H1 (cell line): ENCODE results near the gene ABTB1. TPM values are rescaled to one million over a fixed set of nuclear protein-coding genes. Genes with fewer than 3 reads are reported as not detected.

Source experiments
- CTCF ChIA-PET: fragments of 300-600 bp; sonication (Branson Sonifier 250); formaldehyde crosslinking; loops from one replicate; lab custom pipeline; 2021; ENCODE audit not compliant: partially characterized antibody; lab: Charles Lee
- POLR2A ChIA-PET: fragments of 300-600 bp; sonication (Branson Sonifier 250); formaldehyde crosslinking; loops from one replicate; lab custom pipeline; 2021; ENCODE audit warnings: inconsistent platforms; ENCODE audit not compliant: partially characterized antibody; lab: Charles Lee
- DNase-seq, 2 experiments: peaks; one replicate each; pipeline versions ENCODE4 v3.0.0 to v3.0.0-alpha.2; 2010 to 2022; ENCODE audit warnings: low spot score in 2 of 2, low read depth in 1 of 2, mixed read lengths in 1 of 2
- FAIRE-seq: peaks from 2 replicates; lab custom pipeline; 2011; peaks lifted over from hg19 to GRCh38; lab: Jason Lieb, UNC
- H2AFZ ChIP-seq: 2 replicates; pipeline ENCODE4 v1.8.1; 2012; ENCODE audit warnings: low read length, inconsistent platforms
- H2AK5ac ChIP-seq: 2 replicates; pipeline ENCODE4 v1.6.1; 2013; ENCODE audit warnings: low read depth, low read length
- H2BK120ac ChIP-seq: replicated peaks from 2 replicates; pipeline ENCODE3; 2013; ENCODE audit warnings: low read depth, low read length, inconsistent platforms
- H2BK12ac ChIP-seq: 2 replicates; pipeline ENCODE4 v1.6.1; 2013; ENCODE audit warnings: low read depth, low read length
- H2BK15ac ChIP-seq: 2 replicates; pipeline ENCODE4 v1.6.1; 2013; ENCODE audit warnings: low read length
- H2BK20ac ChIP-seq: 2 replicates; pipeline ENCODE4 v1.6.1; 2013; ENCODE audit warnings: low read length
- H2BK5ac ChIP-seq: 2 replicates; pipeline ENCODE4 v1.6.1; 2013; ENCODE audit warnings: low read depth, low read length
- H3K14ac ChIP-seq: 2 replicates; pipeline ENCODE4 v1.6.1; 2013; ENCODE audit warnings: inconsistent platforms; ENCODE audit not compliant: insufficient read length
- H3K18ac ChIP-seq: 2 replicates; pipeline ENCODE4 v1.6.1; 2013; ENCODE audit warnings: low read length; ENCODE audit errors: extremely low read depth
- H3K23ac ChIP-seq: 2 replicates; pipeline ENCODE4 v1.6.1; 2013; ENCODE audit warnings: inconsistent platforms; ENCODE audit not compliant: insufficient read length
- H3K23me2 ChIP-seq: 2 replicates; pipeline ENCODE4 v1.6.1; 2013; ENCODE audit warnings: low read depth, low read length
- H3K27ac ChIP-seq: 2 replicates; pipeline ENCODE4 v1.6.1; 2011; ENCODE audit warnings: low read depth, low read length, inconsistent platforms
- H3K27me3 ChIP-seq, 4 experiments: replicated peaks in 1 of 4; 1 replicate in 1 of 4; 2 replicates in 3 of 4; pipeline versions ENCODE4 v1.6.1 to v1.8.1; 2011 to 2013; ENCODE audit warnings: low read length in 3 of 4, mild to moderate bottlenecking in 3 of 4, inconsistent platforms in 2 of 4, mixed read lengths in 2 of 4, moderate library complexity in 1 of 4; ENCODE audit not compliant: control insufficient read depth in 3 of 4, insufficient read depth in 3 of 4; ENCODE audit errors: extremely low read depth in 1 of 4
- H3K36me3 ChIP-seq, 4 experiments: 2 replicates each; pipeline versions ENCODE4 v1.6.1 to v1.8.1; 2011 to 2013; ENCODE audit warnings: mild to moderate bottlenecking in 4 of 4, low read length in 3 of 4, moderate library complexity in 2 of 4, control low read depth in 1 of 4, inconsistent platforms in 1 of 4; ENCODE audit not compliant: insufficient read depth in 4 of 4, control insufficient read depth in 2 of 4
- H3K4ac ChIP-seq: replicated peaks from 2 replicates; pipeline ENCODE3; 2013; ENCODE audit warnings: low read length, low read depth, mixed read lengths, inconsistent platforms; ENCODE audit not compliant: insufficient read length
- H3K4me1 ChIP-seq, 4 experiments: replicated peaks in 1 of 4; 1 replicate in 1 of 4; 2 replicates in 3 of 4; pipeline versions ENCODE4 v1.6.1 to v1.8.1; 2011 to 2013; ENCODE audit warnings: low read length in 3 of 4, inconsistent platforms in 2 of 4, mixed read lengths in 1 of 4; ENCODE audit not compliant: insufficient read depth in 4 of 4, control insufficient read depth in 3 of 4
- H3K4me2 ChIP-seq, 2 experiments: 2 replicates each; pipeline versions ENCODE4 v1.6.1 to v1.8.1; 2011 to 2013; ENCODE audit warnings: low read depth in 2 of 2, low read length in 2 of 2, control low read depth in 1 of 2, inconsistent platforms in 1 of 2, mild to moderate bottlenecking in 1 of 2; ENCODE audit not compliant: insufficient read depth in 1 of 2
- H3K4me3 ChIP-seq, 4 experiments: fragments of 200-600, 300-600 bp in 1 of 4; sonication (generic), shearing (Covaris generic), sonication (Bioruptor Twin) in 1 of 4; 2 replicates each; pipeline versions ENCODE4 v1.5.1 to v1.8.1; 2011 to 2016; ENCODE audit warnings: low read length in 4 of 4, low read depth in 3 of 4, control low read depth in 2 of 4, inconsistent platforms in 2 of 4, mild to moderate bottlenecking in 2 of 4, mixed read lengths in 1 of 4, moderate library complexity in 1 of 4; ENCODE audit not compliant: insufficient read depth in 2 of 4; ENCODE audit errors: extremely low read depth in 1 of 4
- H3K56ac ChIP-seq: replicated peaks from 2 replicates; pipeline ENCODE3; 2013; ENCODE audit warnings: low read depth, mild to moderate bottlenecking, mixed read lengths, low read length, inconsistent platforms; ENCODE audit not compliant: insufficient read length
- H3K79me1 ChIP-seq: 2 replicates; pipeline ENCODE4 v1.6.1; 2013; ENCODE audit warnings: low read depth, low read length, control low read depth
- H3K79me2 ChIP-seq, 2 experiments: 2 replicates each; pipeline versions ENCODE4 v1.6.1 to v1.8.1; 2012 to 2013; ENCODE audit warnings: low read length in 2 of 2, mild to moderate bottlenecking in 2 of 2, inconsistent platforms in 1 of 2; ENCODE audit not compliant: insufficient read depth in 2 of 2, control insufficient read depth in 1 of 2
- H3K9ac ChIP-seq, 4 experiments: replicated peaks in 1 of 4; 1 replicate in 1 of 4; 2 replicates in 3 of 4; pipeline versions ENCODE4 v1.6.1 to v1.8.1; 2011 to 2013; ENCODE audit warnings: low read depth in 3 of 4, low read length in 3 of 4, control low read depth in 2 of 4, mild to moderate bottlenecking in 2 of 4, moderate library complexity in 2 of 4, inconsistent platforms in 1 of 4; ENCODE audit errors: extremely low read depth in 1 of 4
- H3K9me3 ChIP-seq, 2 experiments: 2 replicates each; pipeline versions ENCODE4 v1.6.1 to v1.8.1; 2012 to 2013; ENCODE audit warnings: mild to moderate bottlenecking in 2 of 2, moderate library complexity in 2 of 2, control low read depth in 1 of 2, inconsistent platforms in 1 of 2, low read depth in 1 of 2, low read length in 1 of 2, mixed read lengths in 1 of 2; ENCODE audit not compliant: insufficient read depth in 2 of 2
- H4K20me1 ChIP-seq, 2 experiments: replicated peaks in 1 of 2; 2 replicates each; pipeline versions ENCODE3 to v1.8.1; 2011 to 2013; ENCODE audit warnings: inconsistent platforms in 2 of 2, low read length in 2 of 2, mild to moderate bottlenecking in 1 of 2; ENCODE audit not compliant: insufficient read depth in 2 of 2, control insufficient read depth in 1 of 2
- H4K5ac ChIP-seq: 2 replicates; pipeline ENCODE4 v1.6.1; 2013; ENCODE audit warnings: low read length, low read depth, mixed read lengths, inconsistent platforms; ENCODE audit not compliant: insufficient read length
- H4K8ac ChIP-seq: 2 replicates; pipeline ENCODE4 v1.8.0; 2013; ENCODE audit warnings: mild to moderate bottlenecking, moderate library complexity, low read length, inconsistent platforms; ENCODE audit not compliant: insufficient read depth; ENCODE audit errors: extremely low read depth
- H4K91ac ChIP-seq: replicated peaks from 2 replicates; pipeline ENCODE3; 2013; ENCODE audit warnings: low read length, mixed read lengths, inconsistent platforms; ENCODE audit not compliant: insufficient read length
- ASH2L ChIP-seq: fragments of 200-600, 300-600 bp; sonication (generic); IDR thresholded peaks from one replicate; pipeline ENCODE4 v1.7.1; 2017; ENCODE audit warnings: low read length
- BCL11A ChIP-seq, 2 experiments: IDR thresholded peaks; one replicate each; pipeline ENCODE4 v1.6.1; 2011; ENCODE audit warnings: low read depth in 2 of 2, low read length in 2 of 2, mild to moderate bottlenecking in 2 of 2
- CHD2 ChIP-seq: IDR thresholded peaks from 2 replicates; pipeline ENCODE4 v1.6.1; 2012; ENCODE audit warnings: low read length, improper control_type of control experiment
- CREB1 ChIP-seq: IDR thresholded peaks from 2 replicates; pipeline ENCODE4 v1.6.1; 2012; ENCODE audit warnings: inconsistent platforms
- CTBP2 ChIP-seq: IDR thresholded peaks from 2 replicates; pipeline ENCODE4 v1.7.0; 2011; ENCODE audit warnings: borderline replicate concordance, mild to moderate bottlenecking, moderate library complexity, mixed read lengths, low read length; ENCODE audit not compliant: insufficient read depth, insufficient read length
- GABPA ChIP-seq: IDR thresholded peaks from 2 replicates; pipeline ENCODE4 v1.6.1; 2011; ENCODE audit warnings: mild to moderate bottlenecking, low read length, moderate library complexity, borderline replicate concordance; ENCODE audit not compliant: insufficient read depth
- NANOG ChIP-seq: IDR thresholded peaks from 2 replicates; pipeline ENCODE4 v1.6.1; 2011; ENCODE audit warnings: low read length, low read depth, mild to moderate bottlenecking, inconsistent platforms; ENCODE audit not compliant: insufficient read depth, poor library complexity, severe bottlenecking
- NRF1 ChIP-seq: IDR thresholded peaks from 2 replicates; pipeline ENCODE4 v1.6.1; 2011; ENCODE audit warnings: mild to moderate bottlenecking, low read depth, low read length, improper control_type of control experiment
- SAP30 ChIP-seq: fragments of 300-600 bp; sonication (generic); IDR thresholded peaks from 2 replicates; pipeline ENCODE4 v1.7.1; 2012; ENCODE audit warnings: low read length, moderate library complexity, mild to moderate bottlenecking, inconsistent platforms; ENCODE audit not compliant: insufficient read depth, insufficient replicate concordance
- SIN3A ChIP-seq, 2 experiments: IDR thresholded peaks in 1 of 2; conservative IDR thresholded peaks in 1 of 2; 2 replicates each; pipeline ENCODE4 v1.6.1; 2011 to 2012; ENCODE audit warnings: low read length in 2 of 2, improper control_type of control experiment in 1 of 2, low read depth in 1 of 2, mild to moderate bottlenecking in 1 of 2
- SP4 ChIP-seq: IDR thresholded peaks from 2 replicates; pipeline ENCODE4 v1.6.1; 2012; ENCODE audit warnings: low read length, inconsistent platforms
- TEAD4 ChIP-seq: IDR thresholded peaks from 2 replicates; pipeline ENCODE4 v1.6.1; 2012; ENCODE audit warnings: low read depth, low read length, inconsistent platforms, mixed read lengths
- WGBS, 2 experiments: shearing (Covaris generic) in 1 of 2; methylation state at CpG; one replicate each; pipeline versions ENCODE4 v1.1.6 to v1.1.7; 2013 to 2015; ENCODE audit warnings: low lambda C conversion rate in 2 of 2, mixed read lengths in 2 of 2, inconsistent platforms in 1 of 2, low coverage in 1 of 2, missing lambda C conversion rate in 1 of 2; ENCODE audit not compliant: insufficient replicate concordance in 2 of 2, insufficient coverage in 1 of 2, insufficient read length in 1 of 2; ENCODE audit errors: extremely low coverage in 1 of 2, missing lambda C conversion rate in 1 of 2; 5-methylcytosine and 5-hydroxymethylcytosine counted together
- polyA plus RNA-seq, 7 experiments: library from polyadenylated mRNA; depleted of rRNA in 3 of 7; stranded (reverse) in 5 of 7; unstranded in 2 of 7; fragments of >200 nt in 5 of 7; fragments of 200-250 nt in 2 of 7; gene quantifications; 1 replicate in 5 of 7; 2 replicates in 1 of 7; 4 replicates in 1 of 7; pipeline versions ENCODE4 v1.2.1 to v1.2.3, GENCODE V29; 2011 to 2013; ENCODE audit warnings: missing spikeins in 2 of 7, mixed read lengths in 2 of 7
- total RNA-seq: library from RNA; stranded (reverse); fragmentation: NEBNext Ultra II Directional; extraction: Animal tissue kit (Norgen Biotek cat#: 25700); gene quantifications from 2 replicates; pipeline ENCODE4 v1.2.1, GENCODE V29; 2021
- TF ChIP-seq, protein P1 (sequence below): IDR thresholded peaks from 2 replicates; pipeline ENCODE4 v1.6.1; 2012; ENCODE audit warnings: inconsistent platforms

ABTB1 gene
- total and polyA plus RNA-seq, 2 of the 8 experiments (the other 6 are each of a cell fraction or from before 2014, with no cell fraction given), result 7.1 to 9.4 TPM

DNA sequence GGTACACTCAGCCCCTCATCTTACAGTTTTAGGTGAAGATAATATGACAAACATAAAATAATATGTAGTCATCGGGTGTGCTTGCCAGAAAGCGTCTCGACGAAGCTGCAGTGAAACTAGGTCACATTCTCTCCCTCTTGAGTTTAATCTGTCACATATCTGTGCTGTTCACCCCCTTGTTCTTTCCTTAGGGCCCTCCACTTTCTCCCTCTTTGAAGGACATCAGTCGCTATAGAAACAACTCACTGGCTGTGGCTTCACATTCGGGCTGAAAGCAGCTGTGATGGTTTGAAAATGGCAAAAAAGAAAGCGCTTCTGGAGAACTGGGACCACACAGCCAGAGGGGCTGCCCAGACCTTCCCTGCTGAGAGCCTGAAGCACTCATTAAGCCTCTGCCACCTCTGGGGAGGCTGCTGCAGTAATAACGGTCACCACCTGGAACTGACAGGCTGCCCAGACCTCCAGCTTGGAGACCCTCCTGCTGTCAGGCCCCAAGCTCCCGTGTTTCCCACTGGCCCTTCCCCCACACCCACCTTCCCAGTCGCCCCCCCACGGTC lies 50.3 kb downstream of the ABTB1 start:
- Histone ChIP-seq H3K4ac (no peak overlapping the region), H3K4me2 (0 out of 4 replicates have a peak overlapping the region, but pooled peaks of 1 of the 2 experiments have one; percentile 13), H3K18ac (no peak overlapping the region), H2BK20ac (no peak overlapping the region), H3K23ac (no peak overlapping the region), H4K91ac (no peak overlapping the region), H4K8ac (no peak overlapping the region), H3K9ac (no peak overlapping the region; a peak in 1 of 7 replicates), H2AK5ac (no peak overlapping the region), H3K4me3 (no peak overlapping the region), H4K20me1 (no peaks in the 10 kb centered on the region), H2BK120ac (no peak overlapping the region), H3K9me3 (no peaks in the 10 kb centered on the region), H3K79me2 (no peaks in the 10 kb centered on the region), H3K27ac (no peak overlapping the region), H3K4me1 (peaks cover 0 to 14% (median 6%) of the 10 kb centered on the region in 4 experiments; a peak in 5 of 7 replicates), H3K56ac (no peak overlapping the region), H2AFZ (no peak overlapping the region), H2BK5ac (no peak overlapping the region), H3K36me3 (no peaks in the 10 kb centered on the region), H3K79me1 (no peaks in the 10 kb centered on the region), H4K5ac (no peak overlapping the region), H3K23me2 (no peaks in the 10 kb centered on the region; the same call in 1 of the 2 replicates), H2BK15ac (peak overlapping the region; percentile 55; the same call in 1 of the 2 replicates), H2BK12ac (no peak overlapping the region), H3K27me3 (no peaks in the 10 kb centered on the region), H3K14ac (no peak overlapping the region)
- FAIRE-seq (no peak), DNase-seq (no peak)
- WGBS, 2 experiments, result 73% methylated on average over 10 of the region's 11 CpGs; no CpG with 5 or more reads in 1 of the 2 experiments
- ChIA-PET POLR2A (no interaction called here), CTCF (interaction anchor here (0.6 to 1.7 kb wide), 7 partner anchors 15 to 1247 kb away, joined by 3 to 5 read pairs (median 3); partner anchors contain the start of gene MGLL)
- TF ChIP-seq TEAD4, result no peak
- TF ChIP-seq CTBP2, result no peak
- no peak for TF ChIP-seq BCL11A (IDR thresholded peaks at IDR 0.05; ENCODE audit: low read depth in 2 of 2, low read length in 2 of 2)
- TF ChIP-seq SAP30, result no peak
- TF ChIP-seq SP4, result no peak
- TF ChIP-seq, protein P1, sequence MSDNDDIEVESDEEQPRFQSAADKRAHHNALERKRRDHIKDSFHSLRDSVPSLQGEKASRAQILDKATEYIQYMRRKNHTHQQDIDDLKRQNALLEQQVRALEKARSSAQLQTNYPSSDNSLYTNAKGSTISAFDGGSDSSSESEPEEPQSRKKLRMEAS, result no peak
- no peak for TF ChIP-seq SIN3A (conservative IDR thresholded peaks at IDR 0.05 in 1 of 2, IDR thresholded peaks at IDR 0.05 in 1 of 2; ENCODE audit: low read depth in 1 of 2, low read length in 2 of 2)
- TF ChIP-seq NRF1, result no peak
- TF ChIP-seq CREB1, result no peak
- no peak for TF ChIP-seq CHD2
- no peak for TF ChIP-seq ASH2L
- no peak for TF ChIP-seq NANOG
- TF ChIP-seq GABPA, result no peak
